Motor neuron (in vitro differentiated cells): ENCODE data around the gene KRT7. TPM values are rescaled to one million over a fixed set of nuclear protein-coding genes. Genes with fewer than 3 reads are reported as not detected.

Experiments used
- ATAC-seq, 8 experiments: fragments of 200-7000 bp; cut with Tn5 transposase; replicated peaks in 6 of 8; 2 replicates each; pipeline ENCODE4 v1.8.0; 2021; ENCODE audit warnings: mild to moderate bottlenecking in 8 of 8, moderate library complexity in 8 of 8
- H3K27ac ChIP-seq, 2 donors: fragments of 250-450 bp; sonication (Bioruptor Pico); 2 replicates each; pipeline ENCODE4 v1.9.0; 2021; ENCODE audit warnings: antibody characterized with exemption in 2 of 2, mild to moderate bottlenecking in 2 of 2, moderate library complexity in 1 of 2
- H3K4me1 ChIP-seq, 2 donors: fragments of 250-450 bp; sonication (Bioruptor Pico); replicated peaks in 1 of 2; 2 replicates each; pipeline ENCODE4 v1.6.1; 2021; ENCODE audit warnings: antibody characterized with exemption in 2 of 2, mild to moderate bottlenecking in 2 of 2, moderate library complexity in 1 of 2
- H3K4me3 ChIP-seq, 5 donors: fragments of 250-450 bp; sonication (Bioruptor Pico); 2 replicates each; pipeline ENCODE4 v1.9.0; 2021; ENCODE audit warnings: antibody characterized with exemption in 5 of 5, mild to moderate bottlenecking in 5 of 5, moderate library complexity in 4 of 5
- WGBS, 10 experiments: fragments of 450-650 bp; shearing (Covaris generic); methylation state at CpG; one replicate each; pipeline ENCODE4 v1.0.0; 2022; 5-methylcytosine and 5-hydroxymethylcytosine counted together
- in situ Hi-C, 9 experiments: fragments of 400-800 bp; cut with MboI; loops; one replicate each; pipeline ENCODE4 v1.15.0; 2021; ENCODE audit warnings: low sequenced_read_pairs in 9 of 9, low pct_unique_long_range_greater_than_20kb in 2 of 9; ENCODE audit not compliant: unreplicated experiment in 9 of 9
- total RNA-seq, 8 experiments: library from RNA; unstranded; fragments of 300-600 nt; gene quantifications; 2 replicates each; pipeline versions ENCODE4 v1.2.3 to v1.2.4, GENCODE V29; 2022

The KRT7 gene
- total RNA-seq, 8 experiments from 2014 or later, result 0.78 to 5.8 (median 2.4) TPM; not detected in 2

GRCh38 chr12:52220477-52220876, 12.6 kb upstream of the KRT7 start:
- Histone ChIP-seq H3K4me1 (no peaks in the 10 kb centered on the region), H3K4me3 (no peak overlapping the region), H3K27ac (no peak overlapping the region)
- in situ Hi-C loops, result no loop called here
- ATAC-seq, result no peak
- WGBS, 10 experiments, result 50 to 100% (median 69%) methylated on average over 1 to 3 of the region's 3 CpGs; no CpG with 5 or more reads in 3 of the 10 experiments

- H3K27ac ChIP-seq, result no peak overlapping the region
- in situ Hi-C loops, result no loop called here
- ATAC-seq, result peak in 3 of 8 experiments; percentile 40 to 72 (median 69)
These were observed 11.8 kb upstream of the KRT7 start for GRCh38 chr12:52221070-52221781.

GRCh38 chr12:52221912-52222457, 11.1 kb upstream of the KRT7 start:
- H3K27ac ChIP-seq, result no peak overlapping the region
- no peak overlapping the region for H3K4me3 ChIP-seq
- H3K4me1 ChIP-seq, result no peaks in the 10 kb centered on the region
- WGBS, 10 experiments, result 0 to 31% (median 9%) methylated on average over 1 to 6 of the region's 8 CpGs; no CpG with 5 or more reads in 4 of the 10 experiments
- peak in 3 of 8 experiments; percentile 73 to 88 (median 78) for ATAC-seq
- in situ Hi-C loops, result no loop called here

More at GRCh38 chr12:52221070-52221781, 11.8 kb upstream of the KRT7 start:
- no peaks in the 10 kb centered on the region for H3K4me1 ChIP-seq
- no peak overlapping the region for H3K4me3 ChIP-seq
- WGBS, 10 experiments, result 34 to 100% (median 82%) methylated on average over 1 to 4 of the region's 4 CpGs

GRCh38 chr12:52222692-52223091, 10.4 kb upstream of the KRT7 start:
- in situ Hi-C loops, result no loop called here
- Histone ChIP-seq H3K4me3 (no peak overlapping the region), H3K4me1 (no peaks in the 10 kb centered on the region), H3K27ac (no peak overlapping the region)
- no peak for ATAC-seq
- WGBS, 10 experiments, result 20 to 92% (median 67%) methylated on average over 1 to 4 of the region's 4 CpGs; no CpG with 5 or more reads in 4 of the 10 experiments

- Histone ChIP-seq H3K4me3 (no peak overlapping the region), H3K4me1 (no peaks in the 10 kb centered on the region), H3K27ac (no peak overlapping the region)
- 0 to 91% (median 73%) methylated on average over 3 to 5 of the region's 5 CpGs; no CpG with 5 or more reads in 2 of the 10 experiments for WGBS, 10 experiments
- ATAC-seq, result no peak
- in situ Hi-C loops, result no loop called here
These were observed 9.5 kb upstream of the KRT7 start for GRCh38 chr12:52223406-52224039.

- in situ Hi-C loops, result no loop called here
- Histone ChIP-seq H3K4me1 (no peaks in the 10 kb centered on the region), H3K4me3 (no peak overlapping the region), H3K27ac (no peak overlapping the region)
- ATAC-seq, result no peak
- WGBS, 10 experiments, result 4 to 93% (median 64%) methylated on average over 2 to 3 of the region's 3 CpGs
These were observed 8.9 kb upstream of the KRT7 start for GRCh38 chr12:52224151-52224550.

GRCh38 chr12:52225752-52226151, 7.3 kb upstream of the KRT7 start:
- no peak overlapping the region for H3K27ac ChIP-seq
- in situ Hi-C loops, result no loop called here
- H3K4me1 ChIP-seq, result no peaks in the 10 kb centered on the region
- no peak overlapping the region for H3K4me3 ChIP-seq
- ATAC-seq, result no peak
- 69 to 88% (median 86%) methylated on average over 1 to 4 of the region's 4 CpGs; no CpG with 5 or more reads in 5 of the 10 experiments for WGBS, 10 experiments

GRCh38 chr12:52226446-52226845, 6.6 kb upstream of the KRT7 start:
- no peaks in the 10 kb centered on the region for H3K4me1 ChIP-seq
- no peak for ATAC-seq
- H3K27ac ChIP-seq, result no peak overlapping the region
- in situ Hi-C loops, result no loop called here
- no peak overlapping the region for H3K4me3 ChIP-seq
- 20 to 76% (median 64%) methylated on average over 2 to 4 of the region's 4 CpGs for WGBS, 10 experiments

GRCh38 chr12:52227606-52228166, 5.4 kb upstream of the KRT7 start:
- Histone ChIP-seq H3K4me3 (no peak overlapping the region), H3K27ac (no peak overlapping the region), H3K4me1 (no peaks in the 10 kb centered on the region)
- 57 to 80% methylated on average over 2 to 3 of the region's 5 CpGs; no CpG with 5 or more reads in 8 of the 10 experiments for WGBS, 10 experiments
- no peak for ATAC-seq
- in situ Hi-C loops, result no loop called here

- Histone ChIP-seq H3K4me1 (no peaks in the 10 kb centered on the region), H3K4me3 (no peak overlapping the region), H3K27ac (no peak overlapping the region)
- in situ Hi-C loops, result no loop called here
- no peak for ATAC-seq
- 25 to 80% (median 44%) methylated on average over 1 to 3 of the region's 3 CpGs for WGBS, 10 experiments
These were observed 4.7 kb upstream of the KRT7 start for GRCh38 chr12:52228366-52228765.

DNA sequence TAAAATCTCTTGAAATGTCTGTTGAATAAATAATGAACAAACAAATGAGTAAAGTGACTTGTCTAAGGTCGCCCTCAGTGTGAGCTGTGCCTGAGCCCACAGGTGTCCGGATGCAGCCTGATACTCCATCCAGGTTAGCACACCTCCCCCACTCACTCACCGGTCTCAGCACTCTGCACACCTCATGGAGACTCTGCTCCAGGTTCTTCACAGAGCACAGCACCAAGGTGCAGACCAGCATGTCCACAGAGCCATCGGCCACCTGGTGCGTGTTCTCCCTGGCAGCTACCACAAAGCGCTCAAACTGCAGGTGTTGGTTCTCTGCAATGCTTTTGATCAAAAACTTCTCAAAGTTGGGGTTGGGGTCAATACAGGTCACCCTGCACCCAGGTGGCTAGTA, 4.1 kb upstream of the KRT7 start:
- Histone ChIP-seq H3K4me3 (no peak overlapping the region), H3K4me1 (no peaks in the 10 kb centered on the region), H3K27ac (no peak overlapping the region)
- ATAC-seq, result no peak
- WGBS, 10 experiments, result 50 to 86% (median 67%) methylated on average over 1 to 5 of the region's 6 CpGs; no CpG with 5 or more reads in 4 of the 10 experiments
- in situ Hi-C loops, result no loop called here

GRCh38 chr12:52229836-52230343, 3.2 kb upstream of the KRT7 start:
- H3K27ac ChIP-seq, result no peak overlapping the region
- in situ Hi-C loops, result no loop called here
- ATAC-seq, result no peak
- WGBS, 10 experiments, result 30 to 67% (median 60%) methylated on average over 1 to 2 of the region's 2 CpGs; no CpG with 5 or more reads in 5 of the 10 experiments
- H3K4me3 ChIP-seq, result no peak overlapping the region
- no peaks in the 10 kb centered on the region for H3K4me1 ChIP-seq
